SK-N-SH (cell line): ENCODE data around the gene SNPH.

Experiments
- CTCF ChIP-seq: fragments of 200-600 bp; sonication (generic); IDR thresholded peaks from 2 replicates; pipeline ENCODE4 v1.6.1; 2017; ENCODE audit warnings: antibody characterized with exemption, mild to moderate bottlenecking, moderate library complexity
- EP300 ChIP-seq, 2 experiments: IDR thresholded peaks; 2 replicates each; pipeline versions ENCODE4 v1.4.0 to v1.6.1; 2012; ENCODE audit warnings: borderline replicate concordance in 1 of 2, low read depth in 1 of 2, low read length in 1 of 2
- EZH2phosphoT487 ChIP-seq: fragments of 200-600 bp; sonication (generic); IDR thresholded peaks from 2 replicates; pipeline ENCODE4 v1.6.1; 2017; ENCODE audit warnings: low read depth, mixed run types, mild to moderate bottlenecking, antibody characterized with exemption, moderate library complexity, borderline replicate concordance
- FOSL2 ChIP-seq: IDR thresholded peaks from 2 replicates; pipeline ENCODE4 v1.4.0; 2012; ENCODE audit warnings: low read depth, mild to moderate bottlenecking, moderate library complexity, borderline replicate concordance
- FOXM1 ChIP-seq: IDR thresholded peaks from 2 replicates; pipeline ENCODE4 v1.4.0; 2012; ENCODE audit warnings: low read depth, mild to moderate bottlenecking
- JUND ChIP-seq: IDR thresholded peaks from 2 replicates; pipeline ENCODE4 v1.4.0; 2012
- NRF1 ChIP-seq: IDR thresholded peaks from 2 replicates; pipeline ENCODE4 v1.6.1; 2012; ENCODE audit warnings: low read depth, mild to moderate bottlenecking, low read length
- RFX5 ChIP-seq: IDR thresholded peaks from 2 replicates; pipeline ENCODE4 v1.6.1; 2012; ENCODE audit warnings: mild to moderate bottlenecking, improper control_type of control experiment, low read length
- SIN3A ChIP-seq: IDR thresholded peaks from 2 replicates; pipeline ENCODE4 v1.6.1; 2012; ENCODE audit warnings: low read depth, mild to moderate bottlenecking, low read length, moderate library complexity, borderline replicate concordance
- TAF1 ChIP-seq: IDR thresholded peaks from 2 replicates; pipeline ENCODE4 v1.6.1; 2012; ENCODE audit warnings: low read depth, mild to moderate bottlenecking, low read length, moderate library complexity, borderline replicate concordance
- YY1 ChIP-seq: IDR thresholded peaks from 2 replicates; pipeline ENCODE4 v1.4.0; 2012; ENCODE audit warnings: low read depth, mild to moderate bottlenecking
- TF ChIP-seq, protein P1 (sequence below): IDR thresholded peaks from 2 replicates; pipeline ENCODE4 v1.6.1; 2012; ENCODE audit warnings: mild to moderate bottlenecking, low read depth, low read length, moderate library complexity
- TF ChIP-seq, protein P2 (sequence below): fragments of 150-350 bp; IDR thresholded peaks from 2 replicates; pipeline ENCODE4 v1.6.1; 2017; ENCODE audit warnings: antibody characterized with exemption, low read length, low read depth, borderline replicate concordance

DNA sequence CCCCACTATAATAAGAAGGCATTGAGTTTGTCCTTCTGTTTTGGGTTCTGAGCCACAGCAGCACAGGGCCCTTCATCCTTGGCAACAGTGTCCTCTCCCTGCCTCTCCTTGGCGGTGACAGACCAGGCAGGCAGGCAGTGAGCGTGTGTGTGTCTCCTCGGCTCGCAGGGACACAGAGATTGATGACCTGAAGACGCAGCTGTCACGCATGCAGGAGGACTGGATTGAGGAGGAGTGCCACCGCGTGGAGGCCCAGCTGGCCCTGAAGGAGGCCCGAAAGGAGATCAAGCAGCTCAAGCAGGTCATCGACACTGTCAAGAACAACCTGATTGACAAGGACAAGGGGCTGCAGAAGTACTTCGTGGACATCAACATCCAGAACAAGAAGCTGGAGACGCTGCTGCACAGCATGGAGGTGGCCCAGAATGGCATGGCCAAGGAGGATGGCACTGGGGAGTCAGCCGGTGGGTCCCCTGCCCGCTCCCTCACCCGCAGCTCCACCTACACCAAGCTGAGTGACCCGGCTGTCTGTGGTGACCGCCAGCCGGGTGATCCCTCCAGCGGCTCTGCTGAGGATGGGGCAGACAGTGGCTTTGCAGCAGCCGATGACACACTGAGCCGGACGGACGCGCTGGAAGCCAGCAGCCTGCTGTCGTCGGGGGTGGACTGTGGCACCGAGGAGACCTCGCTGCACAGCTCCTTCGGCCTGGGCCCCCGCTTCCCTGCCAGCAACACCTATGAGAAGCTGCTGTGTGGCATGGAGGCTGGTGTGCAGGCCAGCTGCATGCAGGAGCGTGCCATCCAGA, 38.8 kb downstream of the SNPH start:
- TF ChIP-seq JUND: no peak
- TF ChIP-seq CTCF: no peak
- TF ChIP-seq, protein P1, sequence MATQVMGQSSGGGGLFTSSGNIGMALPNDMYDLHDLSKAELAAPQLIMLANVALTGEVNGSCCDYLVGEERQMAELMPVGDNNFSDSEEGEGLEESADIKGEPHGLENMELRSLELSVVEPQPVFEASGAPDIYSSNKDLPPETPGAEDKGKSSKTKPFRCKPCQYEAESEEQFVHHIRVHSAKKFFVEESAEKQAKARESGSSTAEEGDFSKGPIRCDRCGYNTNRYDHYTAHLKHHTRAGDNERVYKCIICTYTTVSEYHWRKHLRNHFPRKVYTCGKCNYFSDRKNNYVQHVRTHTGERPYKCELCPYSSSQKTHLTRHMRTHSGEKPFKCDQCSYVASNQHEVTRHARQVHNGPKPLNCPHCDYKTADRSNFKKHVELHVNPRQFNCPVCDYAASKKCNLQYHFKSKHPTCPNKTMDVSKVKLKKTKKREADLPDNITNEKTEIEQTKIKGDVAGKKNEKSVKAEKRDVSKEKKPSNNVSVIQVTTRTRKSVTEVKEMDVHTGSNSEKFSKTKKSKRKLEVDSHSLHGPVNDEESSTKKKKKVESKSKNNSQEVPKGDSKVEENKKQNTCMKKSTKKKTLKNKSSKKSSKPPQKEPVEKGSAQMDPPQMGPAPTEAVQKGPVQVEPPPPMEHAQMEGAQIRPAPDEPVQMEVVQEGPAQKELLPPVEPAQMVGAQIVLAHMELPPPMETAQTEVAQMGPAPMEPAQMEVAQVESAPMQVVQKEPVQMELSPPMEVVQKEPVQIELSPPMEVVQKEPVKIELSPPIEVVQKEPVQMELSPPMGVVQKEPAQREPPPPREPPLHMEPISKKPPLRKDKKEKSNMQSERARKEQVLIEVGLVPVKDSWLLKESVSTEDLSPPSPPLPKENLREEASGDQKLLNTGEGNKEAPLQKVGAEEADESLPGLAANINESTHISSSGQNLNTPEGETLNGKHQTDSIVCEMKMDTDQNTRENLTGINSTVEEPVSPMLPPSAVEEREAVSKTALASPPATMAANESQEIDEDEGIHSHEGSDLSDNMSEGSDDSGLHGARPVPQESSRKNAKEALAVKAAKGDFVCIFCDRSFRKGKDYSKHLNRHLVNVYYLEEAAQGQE: no peak
- TF ChIP-seq EZH2phosphoT487: no peak
- no peak for TF ChIP-seq NRF1
- no peak for TF ChIP-seq EP300 (IDR thresholded peaks at IDR 0.05; ENCODE audit: borderline replicate concordance in 1 of 2, low read depth in 1 of 2, low read length in 1 of 2)
- TF ChIP-seq, protein P2, sequence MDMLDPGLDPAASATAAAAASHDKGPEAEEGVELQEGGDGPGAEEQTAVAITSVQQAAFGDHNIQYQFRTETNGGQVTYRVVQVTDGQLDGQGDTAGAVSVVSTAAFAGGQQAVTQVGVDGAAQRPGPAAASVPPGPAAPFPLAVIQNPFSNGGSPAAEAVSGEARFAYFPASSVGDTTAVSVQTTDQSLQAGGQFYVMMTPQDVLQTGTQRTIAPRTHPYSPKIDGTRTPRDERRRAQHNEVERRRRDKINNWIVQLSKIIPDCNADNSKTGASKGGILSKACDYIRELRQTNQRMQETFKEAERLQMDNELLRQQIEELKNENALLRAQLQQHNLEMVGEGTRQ: no peak
- no peak for TF ChIP-seq TAF1
- no peak for TF ChIP-seq FOSL2
- TF ChIP-seq YY1: no peak
- no peak for TF ChIP-seq SIN3A
- TF ChIP-seq FOXM1: no peak
- no peak for TF ChIP-seq RFX5
